ENCODE measurements around the gene RUFY3.
"Not testable (repeated sequence)": the region's sequence is repeated elsewhere in the genome, so short reads cannot be mapped to it uniquely, and the experiment has no call there.

The RUFY3 gene

GRCh38 chr4:70739496-70740337, 18.0 kb downstream of the RUFY3 start:
- no peak for DNase-seq (ENCODE audit: low read depth)

- no peak for DNase-seq (ENCODE audit: low read depth)
Measured at GRCh38 chr4:70741867-70742658, 20.3 kb downstream of the RUFY3 start.

GRCh38 chr4:70743731-70744130, 22.0 kb downstream of the RUFY3 start:
- no peak for DNase-seq (ENCODE audit: low read depth)

GRCh38 chr4:70746179-70746839, 24.5 kb downstream of the RUFY3 start:
- no peak for DNase-seq (ENCODE audit: low read depth)

GRCh38 chr4:70747874-70748273, 26.1 kb downstream of the RUFY3 start:
- no peak for DNase-seq (ENCODE audit: low read depth)

- DNase-seq (ENCODE audit: low read depth) = no peak
Measured at GRCh38 chr4:70749313-70749712, 27.5 kb downstream of the RUFY3 start.

GRCh38 chr4:70752236-70752635, 30.5 kb downstream of the RUFY3 start:
- DNase-seq (ENCODE audit: low read depth) = no peak

GRCh38 chr4:70753630-70754029, 31.9 kb downstream of the RUFY3 start:
- no peak for DNase-seq (ENCODE audit: low read depth)

- no peak for DNase-seq (ENCODE audit: low read depth)
Measured at GRCh38 chr4:70754470-70754869, 32.7 kb downstream of the RUFY3 start.

GRCh38 chr4:70754990-70755688, 33.4 kb downstream of the RUFY3 start:
- no peak for DNase-seq (ENCODE audit: low read depth)

- no peak for DNase-seq (ENCODE audit: low read depth)
Measured at GRCh38 chr4:70759126-70759525, 37.4 kb downstream of the RUFY3 start.

- no peak for DNase-seq (ENCODE audit: low read depth)
Measured at GRCh38 chr4:70759627-70760026, 37.9 kb downstream of the RUFY3 start.

GRCh38 chr4:70760662-70761061, 38.9 kb downstream of the RUFY3 start:
- no peak for DNase-seq (ENCODE audit: low read depth)

- DNase-seq (ENCODE audit: low read depth) = no peak
Measured at GRCh38 chr4:70761276-70761816, 39.6 kb downstream of the RUFY3 start.

GRCh38 chr4:70765368-70765767, 43.6 kb downstream of the RUFY3 start:
- DNase-seq (ENCODE audit: low read depth) = no peak

GRCh38 chr4:70768301-70768948, 46.7 kb downstream of the RUFY3 start:
- no peak for DNase-seq (ENCODE audit: low read depth)

GRCh38 chr4:70769396-70769795, 47.6 kb downstream of the RUFY3 start:
- DNase-seq (ENCODE audit: low read depth) = not testable (repeated sequence)

GRCh38 chr4:70772929-70773555, 51.3 kb downstream of the RUFY3 start:
- no peak for DNase-seq (ENCODE audit: low read depth)

- no peak for DNase-seq (ENCODE audit: low read depth)
Measured at GRCh38 chr4:70778888-70779422, 57.2 kb downstream of the RUFY3 start.

GRCh38 chr4:70783096-70783495, 61.3 kb downstream of the RUFY3 start:
- no peak for DNase-seq (ENCODE audit: low read depth)

GRCh38 chr4:70787496-70787895, 65.7 kb downstream of the RUFY3 start:
- no peak for DNase-seq (ENCODE audit: low read depth)

All from HS-5 (cell line).